OCI-LY7 (cell line): ENCODE measurements around the gene HCRTR1.

Source experiments
- CTCF ChIP-seq: fragments of 200-600 bp; sonication (generic); conservative IDR thresholded peaks from 2 replicates; pipeline ENCODE4 v1.5.1; 2014; ENCODE audit warnings: mild to moderate bottlenecking, antibody characterized with exemption, low read length, moderate library complexity, mixed read lengths
- EZH2phosphoT487 ChIP-seq: fragments of 200-600 bp; sonication (generic); IDR thresholded peaks from 2 replicates; pipeline ENCODE4 v1.6.1; 2018; ENCODE audit warnings: low read depth, borderline replicate concordance, mild to moderate bottlenecking, mixed run types, antibody characterized with exemption, low read length, moderate library complexity, mixed read lengths

- TF ChIP-seq CTCF, result no peak
- TF ChIP-seq EZH2phosphoT487, result no peak
Measured at GRCh38 chr1:31576201-31576669, 41.3 kb upstream of the HCRTR1 start, which contains the start of gene TINAGL1.
